Measurements from ENCODE around the gene MIOS.

Gene MIOS

DNA sequence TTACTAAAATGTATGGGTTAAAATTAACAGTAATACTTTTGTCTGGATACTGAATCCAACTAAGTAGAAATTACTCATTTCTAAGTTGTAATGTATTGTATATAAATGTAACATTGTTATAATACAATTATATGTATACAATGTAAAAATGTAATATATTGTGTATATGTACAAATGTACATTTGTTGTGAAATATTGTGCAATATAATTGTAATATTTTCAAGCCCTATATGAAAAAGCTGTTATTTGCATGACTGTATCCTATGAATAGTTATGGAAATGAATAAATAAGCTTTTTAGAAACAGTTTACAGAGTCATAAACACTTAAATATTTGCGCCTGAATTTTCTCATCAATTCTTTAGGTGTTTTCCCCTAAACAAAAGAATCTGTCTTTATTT is 53.6 kb downstream of the MIOS start:
- no peak overlapping the region for H3K4me3 Mint-ChIP-seq
- H3K27ac Mint-ChIP-seq: no peak overlapping the region
- H3K9me3 Mint-ChIP-seq: no peaks in the 10 kb centered on the region
- H3K4me1 Mint-ChIP-seq (ENCODE audit: low read depth): peaks cover 2% of the 10 kb centered on the region
- H3K36me3 Mint-ChIP-seq (ENCODE audit: low read depth): no peaks in the 10 kb centered on the region
- peaks cover 3% of the 10 kb centered on the region for H3K27me3 Mint-ChIP-seq (ENCODE audit: low read depth)
- no peak for DNase-seq (ENCODE audit: low spot score)

DNA sequence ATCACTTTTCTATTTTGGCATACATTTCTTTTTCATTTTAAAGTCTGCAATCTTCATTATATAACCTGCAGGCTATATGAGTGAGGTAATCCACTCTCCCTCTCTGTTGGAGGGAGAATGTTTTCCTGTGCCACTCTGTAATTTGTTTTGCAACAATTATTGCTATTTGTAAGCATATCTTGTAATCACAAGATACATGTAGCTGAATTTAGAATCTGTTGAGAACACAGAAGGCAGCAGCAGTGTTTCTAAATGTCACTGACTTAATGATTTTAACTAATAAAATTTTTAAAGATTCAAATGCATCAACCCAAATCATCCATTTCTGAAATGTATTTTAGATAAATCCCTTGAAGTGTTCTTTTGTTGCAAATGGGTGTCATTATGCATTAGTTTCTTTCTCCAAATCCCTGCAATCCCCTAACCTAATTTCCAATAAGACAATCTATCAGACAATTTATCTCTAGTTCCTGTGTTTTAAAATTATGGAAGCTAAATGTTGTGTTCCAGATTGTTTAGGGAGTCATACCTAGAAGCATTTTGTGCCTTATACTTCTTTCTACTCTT is 54.0 kb downstream of the MIOS start:
- Mint-ChIP-seq H3K4me1 (ENCODE audit: low read depth) (peaks cover 2% of the 10 kb centered on the region), H3K27me3 (ENCODE audit: low read depth) (peaks cover 3% of the 10 kb centered on the region), H3K27ac (no peak overlapping the region), H3K4me3 (no peak overlapping the region), H3K36me3 (ENCODE audit: low read depth) (no peaks in the 10 kb centered on the region), H3K9me3 (peaks cover under 1% of the 10 kb centered on the region)
- DNase-seq (ENCODE audit: low spot score): no peak

DNA sequence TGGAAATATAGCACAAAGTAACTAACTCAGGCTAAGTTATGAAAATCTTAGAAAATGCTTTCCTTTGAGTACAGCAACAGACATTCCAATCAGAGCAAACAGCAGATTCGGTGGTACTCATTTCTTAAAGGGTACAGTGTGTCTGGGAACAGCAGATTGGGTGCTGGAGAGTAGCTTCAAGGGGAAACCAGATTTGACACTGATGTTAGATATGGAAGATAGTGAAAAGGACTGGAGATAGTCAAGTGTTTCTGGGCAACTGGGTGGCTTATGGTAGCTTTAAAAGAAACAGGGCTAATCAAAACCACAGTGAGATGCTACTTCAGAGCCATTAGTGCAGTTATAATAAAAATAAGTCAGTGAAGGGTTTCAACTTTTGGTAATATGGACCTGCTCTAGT is 61.8 kb downstream of the MIOS start:
- peaks cover 3% of the 10 kb centered on the region for H3K27me3 Mint-ChIP-seq (ENCODE audit: low read depth)
- peaks cover 14% of the 10 kb centered on the region for H3K9me3 Mint-ChIP-seq
- DNase-seq (ENCODE audit: low spot score): no peak
- H3K4me1 Mint-ChIP-seq (ENCODE audit: low read depth): no peaks in the 10 kb centered on the region
- peaks cover 3% of the 10 kb centered on the region for H3K36me3 Mint-ChIP-seq (ENCODE audit: low read depth)
- H3K27ac Mint-ChIP-seq: no peak overlapping the region
- no peak overlapping the region for H3K4me3 Mint-ChIP-seq

DNA sequence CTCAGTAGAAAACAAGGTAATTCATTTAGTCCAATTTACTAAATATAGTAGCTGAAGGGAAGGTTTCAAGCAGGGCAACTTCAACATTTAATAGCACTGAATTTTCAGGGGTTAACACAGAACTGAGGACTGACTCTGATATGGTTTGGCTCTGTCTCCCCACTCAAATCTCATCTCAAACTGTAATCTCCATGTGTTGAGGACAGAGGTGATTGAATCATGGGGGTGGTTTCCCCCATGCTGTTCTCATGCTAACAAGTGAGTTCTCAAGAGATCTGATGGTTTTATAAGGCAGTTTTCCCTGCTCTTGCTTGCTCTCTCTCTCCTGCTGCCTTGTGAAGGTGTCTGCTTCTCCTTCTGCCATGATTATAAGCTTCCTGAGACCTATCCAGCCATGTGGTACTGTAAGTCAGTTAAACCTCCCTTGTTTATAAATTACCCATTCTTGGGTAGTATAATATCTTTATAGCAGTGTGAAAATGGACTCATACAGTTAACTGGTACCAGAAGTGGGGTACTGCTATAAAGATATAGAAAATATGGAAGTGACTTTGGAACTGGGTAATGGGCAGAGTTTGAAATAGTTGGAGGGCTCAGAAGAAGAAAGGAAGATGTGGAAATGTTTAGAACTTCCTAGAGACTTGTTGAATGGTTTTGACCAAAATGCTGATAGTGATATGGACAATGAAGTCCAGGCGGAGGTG is 64.1 kb downstream of the MIOS start:
- Mint-ChIP-seq H3K27ac (no peak overlapping the region), H3K9me3 (peaks cover 13% of the 10 kb centered on the region), H3K36me3 (ENCODE audit: low read depth) (peaks cover 4% of the 10 kb centered on the region), H3K4me1 (ENCODE audit: low read depth) (no peaks in the 10 kb centered on the region), H3K4me3 (no peak overlapping the region), H3K27me3 (ENCODE audit: low read depth) (no peaks in the 10 kb centered on the region)
- DNase-seq (ENCODE audit: low spot score): no peak

DNA sequence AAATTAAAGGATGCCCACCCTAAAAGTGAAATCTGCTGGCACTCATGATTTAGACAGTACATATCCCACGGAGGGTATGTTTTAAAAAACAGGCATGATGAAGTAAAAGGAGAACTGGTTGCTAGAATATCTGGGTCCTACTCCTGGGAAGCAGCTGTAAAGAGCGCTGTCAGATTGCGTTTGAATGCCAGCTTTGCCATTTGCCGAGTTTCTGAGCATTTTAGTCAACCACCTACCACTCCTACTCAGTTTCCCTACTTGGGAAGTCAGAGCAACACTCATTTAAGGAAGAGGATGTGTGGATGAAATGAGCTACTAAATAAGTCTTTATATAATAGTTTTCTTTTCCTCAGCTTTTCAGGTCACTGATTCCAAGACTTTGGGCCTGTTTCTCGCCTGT is 72.7 kb downstream of the MIOS start:
- no peaks in the 10 kb centered on the region for H3K9me3 Mint-ChIP-seq

DNA sequence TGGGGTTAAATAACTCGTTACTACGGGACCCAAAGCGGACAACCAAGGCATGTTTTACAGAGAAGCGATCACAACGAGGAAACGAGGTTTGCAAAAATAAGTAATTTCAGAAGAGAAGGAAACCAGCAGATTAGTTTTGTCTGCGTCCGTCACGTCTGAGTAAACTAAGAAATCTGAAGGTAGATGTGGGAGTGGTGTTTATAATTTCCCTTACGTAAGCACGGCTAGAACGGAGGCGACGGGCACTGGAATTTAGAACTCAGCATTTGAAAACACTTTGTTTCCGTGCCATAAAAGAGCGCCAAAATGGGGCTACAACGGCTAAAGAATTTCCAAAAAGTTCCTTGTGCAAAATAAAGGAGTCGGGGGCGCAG is 73.2 kb downstream of the MIOS start:
- peak; percentile 64 for DNase-seq (ENCODE audit: low spot score)
- Mint-ChIP-seq H3K36me3 (ENCODE audit: low read depth) (peaks cover 23% of the 10 kb centered on the region), H3K27me3 (ENCODE audit: low read depth) (no peaks in the 10 kb centered on the region), H3K4me1 (ENCODE audit: low read depth) (peaks cover 35% of the 10 kb centered on the region), H3K4me3 (peak overlapping the region; percentile 90), H3K27ac (peak overlapping the region; percentile 94), H3K9me3 (no peaks in the 10 kb centered on the region)

More for the DNA sequence above, 72.7 kb downstream of the MIOS start:
- Mint-ChIP-seq H3K36me3 (ENCODE audit: low read depth) (peaks cover 23% of the 10 kb centered on the region), H3K27me3 (ENCODE audit: low read depth) (no peaks in the 10 kb centered on the region), H3K4me3 (peak overlapping the region; percentile 90), H3K27ac (peak overlapping the region; percentile 94), H3K4me1 (ENCODE audit: low read depth) (peaks cover 35% of the 10 kb centered on the region)
- no peak for DNase-seq (ENCODE audit: low spot score)

DNA sequence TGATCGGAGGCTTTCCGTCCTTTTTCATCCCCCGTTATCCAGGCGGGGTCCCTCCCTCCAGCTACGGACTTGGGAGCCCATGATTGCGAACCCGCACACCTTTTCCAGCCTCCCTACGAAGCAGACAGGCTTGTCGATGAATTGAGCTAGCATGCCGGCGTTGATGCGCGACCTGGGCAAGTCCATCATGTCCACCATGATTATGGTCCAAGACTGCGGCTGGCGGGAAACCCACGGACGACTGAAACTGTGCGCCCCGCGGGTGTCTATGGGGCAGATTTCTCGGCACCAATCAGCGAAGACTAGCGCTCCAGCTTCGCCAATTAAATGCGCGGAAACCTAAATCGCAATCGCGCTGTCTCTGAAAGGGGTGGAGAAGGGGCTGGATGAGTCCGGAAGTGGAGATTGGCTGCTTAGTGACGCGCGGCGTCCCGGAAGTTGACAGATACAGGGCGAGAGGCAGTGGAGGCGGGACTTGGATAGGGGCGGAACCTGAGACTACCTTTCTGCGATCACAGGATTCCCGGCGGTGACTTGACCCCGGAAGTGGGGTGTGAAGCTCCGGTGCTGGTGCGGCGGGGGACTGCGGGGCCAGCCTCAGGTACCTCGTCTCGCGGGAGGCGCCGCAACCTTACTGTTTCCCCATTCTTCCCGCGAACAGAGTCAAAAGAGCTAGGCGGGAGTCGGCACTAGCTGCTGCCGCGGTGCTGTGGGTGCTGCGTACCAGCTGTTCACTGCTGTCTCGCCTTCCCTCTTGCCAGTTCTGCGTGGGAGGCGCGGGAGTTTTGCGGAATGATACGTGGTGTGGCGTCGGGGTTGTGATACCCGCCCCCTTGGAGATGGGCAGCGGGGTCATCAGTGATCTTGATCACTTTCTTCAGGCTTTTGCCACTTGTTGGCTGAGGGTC is 73.8 kb downstream of the MIOS start, which contains the start of gene UMAD1:
Gene UMAD1 (plus strand): TSS at position 532 of the 908 bp plus-strand sequence. CDS start 32,620 bp downstream, outside the sequence.
- Mint-ChIP-seq H3K36me3 (ENCODE audit: low read depth) (peaks cover 23% of the 10 kb centered on the region), H3K27ac (peak within 1 kb of the TSS; percentile 94), H3K4me1 (ENCODE audit: low read depth) (peaks cover 35% of the 10 kb centered on the region)

DNA sequence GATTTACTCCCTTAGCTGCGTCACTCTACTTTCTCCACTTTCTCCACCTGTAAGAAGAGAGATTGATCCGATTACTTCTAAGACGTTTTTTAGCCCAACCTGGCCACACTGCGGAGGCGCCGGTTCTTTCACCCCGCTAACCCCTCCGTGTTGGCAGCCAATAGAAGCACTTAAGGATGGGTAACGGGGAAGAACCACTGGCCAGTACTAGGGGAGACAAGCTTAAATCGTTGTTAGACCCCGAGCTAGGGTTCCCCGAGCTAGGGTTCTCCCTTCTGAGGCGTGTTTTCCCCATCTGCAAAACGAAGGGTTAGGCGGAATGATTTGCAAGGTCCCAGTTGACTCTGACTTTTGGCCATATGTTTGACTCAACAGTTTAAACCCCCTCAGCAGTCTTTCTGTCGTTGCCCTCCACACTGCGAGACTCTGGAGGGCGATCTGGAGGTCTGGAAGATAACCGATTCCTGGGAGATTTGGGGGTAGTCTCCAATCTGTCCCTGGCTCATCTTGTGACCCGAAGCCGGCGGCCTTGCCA is 74.5 kb downstream of the MIOS start:
- Mint-ChIP-seq H3K36me3 (ENCODE audit: low read depth) (peaks cover 23% of the 10 kb centered on the region), H3K9me3 (no peaks in the 10 kb centered on the region), H3K27me3 (ENCODE audit: low read depth) (no peaks in the 10 kb centered on the region), H3K27ac (peak overlapping the region; percentile 94), H3K4me1 (ENCODE audit: low read depth) (peaks cover 35% of the 10 kb centered on the region), H3K4me3 (peak overlapping the region; percentile 90)
- no peak for DNase-seq (ENCODE audit: low spot score)

More for the DNA sequence above, 73.8 kb downstream of the MIOS start, which contains the start of gene UMAD1:
- Mint-ChIP-seq H3K9me3 (no peaks in the 10 kb centered on the region), H3K27me3 (ENCODE audit: low read depth) (no peaks in the 10 kb centered on the region), H3K4me3 (peak within 1 kb of the TSS; percentile 90)
- DNase-seq (ENCODE audit: low spot score): peak; percentile 99

DNA sequence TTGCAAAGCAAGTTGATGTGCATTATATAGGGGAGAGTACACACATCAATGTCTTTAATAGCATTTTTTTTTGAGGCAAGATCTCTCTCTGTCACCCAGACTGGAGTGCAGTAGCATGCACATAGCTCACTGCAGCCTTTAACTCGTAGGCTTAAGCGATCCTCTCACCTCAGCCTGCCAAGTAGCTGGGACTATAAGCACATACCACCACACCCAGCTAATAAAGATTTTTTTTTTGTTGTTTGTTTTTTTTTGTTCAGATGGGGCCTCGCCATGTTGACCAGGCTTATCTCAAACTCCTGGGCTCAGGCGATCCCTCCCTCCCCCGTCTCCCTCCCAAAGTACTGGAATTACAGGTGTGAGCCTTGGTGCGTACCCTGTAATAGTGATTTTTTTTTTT is 75.4 kb downstream of the MIOS start:
- peaks cover 20% of the 10 kb centered on the region for H3K36me3 Mint-ChIP-seq (ENCODE audit: low read depth)
- DNase-seq (ENCODE audit: low spot score): no peak
- H3K27ac Mint-ChIP-seq: no peak overlapping the region
- peaks cover 35% of the 10 kb centered on the region for H3K4me1 Mint-ChIP-seq (ENCODE audit: low read depth)
- H3K27me3 Mint-ChIP-seq (ENCODE audit: low read depth): no peaks in the 10 kb centered on the region
- H3K4me3 Mint-ChIP-seq: peak overlapping the region; percentile 90
- H3K9me3 Mint-ChIP-seq: no peaks in the 10 kb centered on the region

DNA sequence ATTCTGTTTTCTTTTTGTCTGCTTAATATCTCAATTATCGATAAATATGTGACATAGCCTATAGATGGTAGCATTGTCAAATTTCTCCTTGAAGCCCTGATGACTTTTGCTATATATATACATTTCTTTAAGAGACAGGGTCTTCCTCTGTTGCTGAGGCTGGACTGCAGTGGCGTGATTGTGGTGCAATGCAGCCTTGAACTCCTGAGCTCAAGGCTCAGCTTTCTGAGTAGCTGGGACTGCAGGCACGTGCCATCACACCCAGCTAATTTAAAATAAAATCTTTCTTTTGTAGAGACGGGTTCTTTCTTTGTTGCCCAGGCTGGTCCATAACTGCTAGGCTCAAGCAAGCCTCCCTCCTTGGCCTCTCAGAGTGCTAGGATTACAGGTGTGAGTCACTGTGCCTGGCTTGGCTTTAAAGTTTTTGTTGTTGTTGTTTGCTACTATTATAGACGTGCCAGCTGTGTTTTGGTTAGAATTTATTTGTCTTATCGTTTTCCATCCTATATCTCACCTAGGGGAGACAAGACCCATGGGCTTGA is 80.9 kb downstream of the MIOS start:
- Mint-ChIP-seq H3K4me1 (ENCODE audit: low read depth) (peaks cover 17% of the 10 kb centered on the region), H3K27ac (no peak overlapping the region), H3K27me3 (ENCODE audit: low read depth) (no peaks in the 10 kb centered on the region), H3K36me3 (ENCODE audit: low read depth) (peaks cover 12% of the 10 kb centered on the region), H3K9me3 (no peaks in the 10 kb centered on the region), H3K4me3 (no peak overlapping the region)
- DNase-seq (ENCODE audit: low spot score): no peak

DNA sequence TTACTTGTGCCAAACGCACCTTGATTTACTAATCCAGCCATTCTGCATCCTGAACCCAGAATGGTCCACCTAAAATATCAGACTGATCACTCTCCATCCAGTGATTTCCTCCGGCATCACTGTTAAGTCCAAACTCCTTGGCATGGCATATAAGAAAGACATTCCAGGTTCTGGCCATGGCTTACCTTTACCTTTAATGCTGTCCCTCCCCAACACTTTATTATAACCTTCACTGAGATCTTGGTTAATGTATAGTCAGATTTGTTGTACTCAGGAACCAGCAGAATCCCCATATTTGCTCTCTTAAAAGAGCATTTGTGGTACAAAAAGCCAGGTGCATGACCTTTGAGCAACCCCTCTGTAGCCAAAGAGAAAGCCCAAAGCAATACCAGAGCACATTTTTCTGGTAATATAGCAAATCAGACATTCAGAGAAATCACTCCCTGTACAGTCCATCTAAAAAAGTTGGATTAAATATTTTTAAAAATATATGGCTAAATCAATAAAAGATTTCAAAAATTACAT is 84.1 kb downstream of the MIOS start:
- no peak for DNase-seq (ENCODE audit: low spot score)
- H3K4me3 Mint-ChIP-seq: no peak overlapping the region
- no peaks in the 10 kb centered on the region for H3K27me3 Mint-ChIP-seq (ENCODE audit: low read depth)
- no peak overlapping the region for H3K27ac Mint-ChIP-seq
- H3K36me3 Mint-ChIP-seq (ENCODE audit: low read depth): peaks cover 3% of the 10 kb centered on the region
- H3K4me1 Mint-ChIP-seq (ENCODE audit: low read depth): peaks cover 20% of the 10 kb centered on the region
- no peaks in the 10 kb centered on the region for H3K9me3 Mint-ChIP-seq

DNA sequence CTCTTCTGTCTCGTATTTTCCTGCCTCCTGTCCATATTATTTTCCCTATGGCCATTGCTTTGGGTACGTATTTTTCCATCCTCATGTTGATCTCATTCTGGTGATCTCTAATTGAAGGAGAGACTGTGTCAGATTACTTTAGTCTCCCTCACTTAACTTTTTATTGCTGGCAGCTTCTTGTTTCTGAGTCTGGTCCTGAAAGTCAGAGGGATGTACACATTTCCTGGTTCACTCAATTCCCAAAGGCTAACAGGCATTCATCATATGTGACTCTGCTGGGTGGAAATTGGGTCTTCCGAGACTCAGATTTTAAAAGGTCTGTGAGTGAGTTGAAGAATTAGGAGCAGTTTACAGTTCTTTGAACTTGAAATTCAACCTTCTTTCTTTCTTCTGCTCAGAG is 84.8 kb downstream of the MIOS start:
- H3K27ac Mint-ChIP-seq: no peak overlapping the region
- H3K9me3 Mint-ChIP-seq: no peaks in the 10 kb centered on the region
- peaks cover under 1% of the 10 kb centered on the region for H3K36me3 Mint-ChIP-seq (ENCODE audit: low read depth)
- no peak for DNase-seq (ENCODE audit: low spot score)
- no peak overlapping the region for H3K4me3 Mint-ChIP-seq
- no peaks in the 10 kb centered on the region for H3K27me3 Mint-ChIP-seq (ENCODE audit: low read depth)
- peaks cover 20% of the 10 kb centered on the region for H3K4me1 Mint-ChIP-seq (ENCODE audit: low read depth)

DNA sequence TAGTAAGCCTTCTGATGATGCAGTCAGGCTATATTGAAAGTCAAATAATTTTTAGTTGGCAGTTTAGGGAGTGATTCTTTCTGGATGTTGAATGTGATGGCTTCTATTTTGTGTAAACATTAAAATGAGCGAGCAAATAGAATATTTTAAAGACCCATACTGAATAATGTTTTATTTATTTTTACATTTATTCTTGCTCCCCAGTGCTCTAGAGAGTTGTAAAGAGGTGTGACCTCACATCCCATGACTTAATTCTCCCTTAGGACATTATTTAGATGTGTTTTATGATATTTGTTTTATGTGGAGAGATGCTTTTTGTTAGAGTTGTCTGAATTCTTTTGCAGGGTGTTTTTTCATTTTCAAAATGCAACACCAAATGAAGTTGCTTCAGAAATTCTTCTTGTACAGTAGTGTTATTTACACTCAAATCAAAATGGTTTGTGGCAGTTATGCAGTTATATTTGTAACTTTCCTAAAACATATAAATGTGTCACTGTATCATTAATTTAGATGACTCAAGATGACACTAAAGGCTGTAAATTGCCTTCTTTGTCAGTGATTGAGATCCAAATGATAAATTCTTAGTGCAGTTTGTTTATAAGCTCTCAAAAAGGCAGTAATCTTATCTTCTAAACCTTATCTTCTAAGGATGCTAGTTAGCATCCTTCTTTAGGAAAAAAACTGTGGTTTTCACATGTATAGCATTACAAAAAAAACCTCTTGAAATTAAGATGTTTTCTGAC is 86.3 kb downstream of the MIOS start:
- Mint-ChIP-seq H3K4me1 (ENCODE audit: low read depth) (peaks cover 20% of the 10 kb centered on the region), H3K27ac (no peak overlapping the region)

More for the DNA sequence above, 86.3 kb downstream of the MIOS start:
- no peaks in the 10 kb centered on the region for H3K27me3 Mint-ChIP-seq (ENCODE audit: low read depth)
- peaks cover 12% of the 10 kb centered on the region for H3K9me3 Mint-ChIP-seq
- no peak overlapping the region for H3K4me3 Mint-ChIP-seq
- no peak for DNase-seq (ENCODE audit: low spot score)
- H3K36me3 Mint-ChIP-seq (ENCODE audit: low read depth): peaks cover 11% of the 10 kb centered on the region
